GM19351 (cell line): ENCODE results near the gene CTBP2.
"Not testable (repeated sequence)": the region's sequence is repeated elsewhere in the genome, so short reads cannot be mapped to it uniquely, and the experiment has no call there.

ENCODE experiments used
- ATAC-seq: cut with Tn5 transposase; IDR thresholded peaks from one replicate; pipeline ENCODE4 v1.9.1; 2021; ENCODE audit warnings: mild to moderate bottlenecking, moderate library complexity; ENCODE audit not compliant: unreplicated experiment

Gene CTBP2

DNA sequence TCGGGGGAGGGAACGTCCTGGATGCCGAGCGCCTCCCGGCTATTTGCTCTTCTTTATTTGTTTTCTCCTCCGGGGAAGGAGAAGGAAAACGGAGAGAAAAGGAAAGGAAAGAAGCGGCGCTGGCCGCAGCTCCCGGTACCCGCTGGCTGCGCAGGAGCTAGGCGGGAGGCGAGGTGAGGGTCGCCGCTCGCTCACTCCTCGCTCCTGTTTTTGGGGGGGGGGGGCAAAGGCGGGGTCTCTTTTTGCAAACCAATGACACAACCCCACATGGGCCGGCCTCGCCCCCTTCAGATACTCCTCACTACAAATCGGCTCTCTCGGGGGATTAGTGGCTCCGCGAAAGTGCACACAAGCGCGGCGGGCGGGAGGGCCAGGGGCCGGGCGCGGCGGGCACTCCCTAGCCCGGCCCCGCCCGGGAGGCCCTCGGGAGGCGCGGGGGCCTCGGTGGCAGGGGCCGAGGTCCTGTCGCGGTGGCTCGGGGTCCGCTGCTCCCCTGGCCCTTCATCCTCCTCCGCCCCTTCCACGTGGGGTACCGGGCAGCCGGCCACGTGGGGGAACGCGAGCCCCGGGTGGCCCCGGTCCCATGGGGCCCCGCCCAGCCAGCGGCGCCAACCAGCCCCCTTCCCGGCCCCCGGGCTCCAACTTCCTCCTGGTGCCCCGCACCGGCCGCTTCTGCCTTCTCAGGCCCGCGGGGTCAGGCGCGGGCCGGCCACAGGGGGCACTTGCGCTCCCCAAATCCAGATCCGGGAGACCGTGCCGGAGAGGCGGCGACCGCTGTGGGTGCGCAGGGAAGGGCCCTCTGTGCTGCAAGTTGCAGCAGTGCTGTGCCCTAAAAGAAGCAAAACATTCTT lies 718 bp upstream of the CTBP2 start:
- no peak for ATAC-seq

GRCh38 chr10:125159486-125159931 lies 854 bp downstream of the CTBP2 start:
- peak; percentile 30 for ATAC-seq

DNA sequence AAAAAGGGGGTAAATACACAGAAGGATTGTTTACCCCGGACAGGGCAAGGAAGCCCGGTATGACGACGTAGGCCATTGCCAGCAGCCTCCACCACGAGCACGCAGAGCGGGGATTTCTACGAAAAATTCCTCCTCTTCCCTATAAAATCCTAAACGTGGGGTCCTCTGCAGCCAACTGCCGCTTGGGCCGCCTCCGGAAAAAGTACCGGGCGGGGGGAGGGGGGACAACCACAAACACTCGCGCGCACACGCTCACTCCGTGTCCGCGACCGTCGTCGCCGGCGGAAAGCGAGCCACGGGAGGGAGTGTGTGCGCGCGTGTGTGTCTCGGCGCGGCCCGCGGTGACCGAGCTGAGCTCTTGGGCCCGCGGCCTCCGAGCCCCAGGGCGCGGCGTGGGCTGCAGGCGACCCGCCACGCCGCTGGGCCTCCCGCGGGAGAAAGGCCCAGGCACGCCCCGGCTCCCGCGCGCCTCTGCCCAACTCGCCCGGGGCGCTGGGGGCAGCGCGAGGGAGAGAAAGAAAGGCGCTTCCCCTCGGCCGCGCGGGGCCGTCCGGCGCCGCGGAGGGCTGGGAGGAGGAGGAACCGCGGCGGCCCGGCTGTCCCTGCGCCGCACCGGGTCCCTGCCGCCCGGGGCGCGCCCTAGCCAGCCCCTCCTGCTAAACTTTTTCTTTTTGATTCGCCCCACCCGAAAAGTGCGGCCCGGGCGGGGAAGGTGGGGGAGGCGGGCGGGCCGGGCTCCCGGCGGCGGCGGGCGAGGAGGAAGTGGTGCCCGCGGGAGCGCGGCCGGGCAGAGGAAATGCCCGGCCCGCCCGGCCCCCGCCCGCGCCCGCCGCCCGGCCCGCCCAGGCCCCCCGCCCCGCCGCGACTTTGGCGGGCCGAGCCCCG lies 1.5 kb downstream of the CTBP2 start:
- peak; percentile 44 for ATAC-seq

GRCh38 chr10:125158275-125158600 lies 2.1 kb downstream of the CTBP2 start:
- ATAC-seq = no peak

DNA sequence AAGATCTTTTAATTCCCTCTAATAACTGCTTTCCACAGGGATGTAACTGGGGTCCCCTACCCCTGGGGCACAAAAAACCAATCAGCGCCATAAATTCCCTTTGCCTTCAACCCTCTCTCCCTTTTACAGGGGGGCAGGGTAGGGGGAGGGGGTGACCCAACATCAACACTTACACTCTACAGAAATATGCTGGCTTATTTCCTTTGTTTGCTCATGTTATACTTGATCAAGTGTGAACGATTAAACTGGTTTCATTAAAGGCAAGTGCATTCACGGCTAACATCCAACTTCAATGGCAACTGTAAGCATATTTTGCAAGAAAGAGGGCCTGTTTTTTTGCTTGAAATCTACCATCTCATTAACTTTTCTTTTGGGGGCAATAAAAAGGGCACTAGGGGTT lies 2.9 kb downstream of the CTBP2 start:
- ATAC-seq = no peak

DNA sequence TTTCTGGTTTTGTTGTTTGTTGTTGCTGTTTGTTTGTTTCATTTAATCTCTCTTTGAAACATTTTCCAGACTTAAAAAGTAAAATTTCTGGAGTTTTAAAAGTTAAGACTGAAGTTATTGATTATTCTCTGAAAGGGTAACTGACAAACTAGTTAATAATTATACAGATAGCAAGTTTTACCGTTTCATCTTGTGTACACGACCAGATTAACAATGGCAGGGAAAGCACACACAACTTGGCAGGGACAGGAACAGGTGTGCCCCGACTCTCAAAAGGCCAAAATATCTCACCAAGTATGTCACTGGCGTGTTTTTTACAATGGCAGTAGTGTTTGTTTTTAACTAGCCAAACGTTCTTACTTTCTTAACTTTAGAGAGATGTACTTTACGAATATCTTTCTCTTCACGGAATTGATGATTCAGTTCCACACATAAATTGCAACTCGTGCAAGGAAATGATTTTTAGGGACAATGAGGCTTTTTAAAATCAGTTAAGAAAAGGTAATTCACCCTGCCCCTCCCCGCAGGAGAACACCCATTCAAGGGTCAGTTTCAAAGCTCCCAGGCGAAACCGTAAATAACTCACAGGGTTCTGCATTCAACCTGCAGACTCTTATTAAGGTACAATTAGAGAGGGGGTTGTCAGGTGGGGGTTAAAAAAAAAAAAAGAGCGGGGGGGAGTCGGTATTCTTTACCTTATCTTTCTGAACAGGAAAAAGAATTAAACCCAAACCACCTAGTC lies 3.5 kb downstream of the CTBP2 start:
- ATAC-seq = no peak

- ATAC-seq = no peak
Measured at GRCh38 chr10:125156196-125156595, 4.2 kb downstream of the CTBP2 start.

DNA sequence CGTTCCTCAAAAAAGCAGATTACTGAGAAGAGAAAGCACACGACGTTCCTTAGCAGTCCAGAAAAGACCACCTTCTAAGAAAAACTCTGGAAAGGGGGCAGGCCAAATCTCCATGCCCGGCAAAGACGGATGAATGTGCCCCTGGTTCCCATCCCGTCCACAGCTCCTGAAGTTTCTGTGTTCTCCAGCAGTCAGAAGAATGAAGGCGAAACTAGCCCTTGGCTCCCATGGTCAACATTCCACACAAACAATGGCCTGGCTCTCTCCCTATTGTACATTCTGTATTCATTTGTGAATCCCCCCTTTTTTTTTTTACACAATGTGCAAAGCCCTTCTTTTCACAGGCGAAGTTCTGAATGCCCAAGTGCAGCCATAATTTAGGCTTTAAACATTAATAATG lies 5.3 kb downstream of the CTBP2 start:
- ATAC-seq = no peak

DNA sequence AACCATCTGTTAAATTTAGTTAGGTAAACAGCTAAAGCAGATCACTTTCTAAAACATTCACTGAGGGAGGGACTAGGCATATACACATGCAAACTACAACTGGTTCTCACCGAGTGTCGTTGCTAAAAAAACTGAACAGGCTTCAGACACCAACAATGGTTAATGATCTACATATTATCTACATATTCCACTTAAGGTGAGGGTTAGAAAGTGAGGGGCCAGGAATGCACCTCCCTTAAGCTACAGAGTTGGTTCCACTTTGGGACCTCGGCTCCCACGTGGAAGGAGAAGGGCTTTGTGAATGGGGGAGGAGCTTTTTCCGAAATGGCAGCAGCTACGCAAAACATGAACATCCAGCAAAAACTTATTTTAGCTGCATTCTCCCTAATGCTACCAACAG lies 5.8 kb downstream of the CTBP2 start:
- ATAC-seq = no peak

GRCh38 chr10:125153703-125154490 lies 6.5 kb downstream of the CTBP2 start:
- no peak for ATAC-seq

- no peak for ATAC-seq
Measured at GRCh38 chr10:125152450-125153368, 7.7 kb downstream of the CTBP2 start.

GRCh38 chr10:125151553-125152449 lies 8.6 kb downstream of the CTBP2 start:
- no peak for ATAC-seq

GRCh38 chr10:125151170-125151552 lies 9.2 kb downstream of the CTBP2 start:
- ATAC-seq = no peak

GRCh38 chr10:125150376-125151083 lies 9.8 kb downstream of the CTBP2 start:
- not testable (repeated sequence) for ATAC-seq

DNA sequence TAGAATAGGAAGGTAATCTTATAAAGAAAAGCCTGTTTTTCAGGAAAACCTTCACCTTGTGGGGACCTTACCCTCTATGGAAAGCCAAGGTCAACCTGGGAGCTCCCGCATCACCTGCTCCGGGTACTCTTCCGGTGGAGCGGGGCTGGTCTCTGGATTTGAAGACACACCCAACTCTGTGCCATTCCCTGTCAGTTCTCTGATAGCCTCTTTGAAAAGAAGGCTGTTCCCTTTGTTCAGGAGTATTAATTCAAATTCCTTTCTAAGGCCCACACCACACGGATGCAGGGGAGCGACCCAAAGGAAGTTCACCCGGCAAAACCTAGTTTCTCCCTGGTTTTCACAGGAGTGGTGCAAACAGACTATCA lies 10.7 kb downstream of the CTBP2 start:
- no peak for ATAC-seq

- no peak for ATAC-seq
Measured at GRCh38 chr10:125149036-125149679, 11.2 kb downstream of the CTBP2 start.

DNA sequence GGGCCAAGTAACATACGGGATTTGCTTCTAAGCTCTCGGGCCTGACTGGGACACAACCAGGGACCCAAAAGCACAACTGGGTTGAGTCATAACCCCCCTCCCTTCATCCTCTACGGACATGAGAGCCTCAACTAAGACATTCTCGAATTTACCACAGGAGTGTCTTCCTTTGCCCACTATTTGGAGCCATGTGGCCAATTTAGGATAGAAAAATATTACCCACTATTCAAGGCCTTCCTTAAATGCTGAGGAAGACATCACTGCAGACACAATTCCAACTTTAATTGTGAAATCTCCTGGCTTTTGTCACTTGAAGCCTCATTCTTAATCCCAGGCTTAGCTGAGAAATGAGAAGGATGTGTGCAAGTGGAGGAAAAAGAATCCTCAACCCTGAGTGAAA lies 11.8 kb downstream of the CTBP2 start:
- no peak for ATAC-seq
